ENCODE measurements around the gene CDH3. TPM values are rescaled to one million over a fixed set of nuclear protein-coding genes. Genes with fewer than 3 reads are reported as not detected.

CDH3 gene
- total and polyA plus RNA-seq, 2 of the 8 experiments (the other 6 are each of a cell fraction or from before 2014, with no cell fraction given) = 146 to 171 TPM

DNA sequence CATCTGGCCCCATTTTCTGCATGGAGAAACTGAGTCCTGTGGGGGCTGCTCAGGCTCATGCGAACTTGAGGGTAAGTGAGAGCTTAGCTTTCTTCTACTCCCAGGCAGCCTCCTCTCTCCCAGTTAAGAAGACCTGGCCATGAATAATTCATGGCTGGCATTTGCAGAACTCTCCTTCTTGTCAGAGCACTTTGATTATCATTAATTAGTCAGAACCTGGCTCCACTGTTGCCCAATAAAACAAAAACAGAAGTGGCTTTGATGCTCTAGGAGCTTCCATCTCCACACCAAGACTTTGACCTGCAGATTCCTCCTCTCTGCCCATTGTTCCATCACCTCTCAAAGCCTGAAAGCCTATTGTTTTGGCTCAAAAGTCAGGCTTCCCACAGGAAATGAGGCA lies 45.5 kb upstream of the CDH3 start (continued):
- no peak for TF ChIP-seq SRF (IDR thresholded peaks at IDR 0.05; ENCODE audit: low read depth, low read length)
- TF ChIP-seq KDM4A (IDR thresholded peaks at IDR 0.05; ENCODE audit: low read depth, low read length, severe bottlenecking) = no peak
- no peak for TF ChIP-seq CHD2 (IDR thresholded peaks at IDR 0.05; ENCODE audit: low read length)
- TF ChIP-seq TAF1 (IDR thresholded peaks at IDR 0.05; ENCODE audit: low read depth, low read length) = no peak
- TF ChIP-seq, protein P1, sequence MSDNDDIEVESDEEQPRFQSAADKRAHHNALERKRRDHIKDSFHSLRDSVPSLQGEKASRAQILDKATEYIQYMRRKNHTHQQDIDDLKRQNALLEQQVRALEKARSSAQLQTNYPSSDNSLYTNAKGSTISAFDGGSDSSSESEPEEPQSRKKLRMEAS (IDR thresholded peaks at IDR 0.05) = no peak
- TF ChIP-seq RXRA (IDR thresholded peaks at IDR 0.05; ENCODE audit: insufficient read depth, low read depth, low read length) = no peak
